Measurements from ENCODE around the gene PTPRD.

- TF ChIP-seq CTCF (IDR thresholded peaks at IDR 0.05) (no peak), POLR2A (IDR thresholded peaks at IDR 0.05) (no peak)
Observed at GRCh38 chr9:8832955-8833354, 1779.8 kb downstream of the PTPRD start.
